Ectodermal cell (in vitro differentiated cells): ENCODE data around the gene KLF12.

ENCODE experiments used
- H3K27ac ChIP-seq: 2 replicates; pipeline ENCODE4 v1.7.0; 2013; ENCODE audit warnings: mild to moderate bottlenecking, low read depth, low read length; ENCODE audit not compliant: insufficient read depth, poor library complexity, severe bottlenecking
- H3K27me3 ChIP-seq: 2 replicates; pipeline ENCODE4 v1.7.0; 2013; ENCODE audit warnings: mild to moderate bottlenecking, low read length; ENCODE audit not compliant: insufficient read depth, control insufficient read depth, poor library complexity, severe bottlenecking
- H3K36me3 ChIP-seq: one replicate; pipeline ENCODE4 v1.7.0; 2013; ENCODE audit warnings: low read length; ENCODE audit not compliant: control insufficient read depth, insufficient read depth
- H3K4me1 ChIP-seq: one replicate; pipeline ENCODE4 v1.7.0; 2013; ENCODE audit warnings: low read length; ENCODE audit not compliant: control insufficient read depth, insufficient read depth
- H3K4me3 ChIP-seq: 2 replicates; pipeline ENCODE4 v1.7.0; 2013; ENCODE audit warnings: low read depth, low read length, control low read depth; ENCODE audit not compliant: insufficient read depth
- H3K9me3 ChIP-seq: 2 replicates; pipeline ENCODE4 v1.7.0; 2013; ENCODE audit warnings: mild to moderate bottlenecking, low read length, moderate library complexity; ENCODE audit not compliant: control insufficient read depth
- WGBS, 2 experiments: methylation state at CpG; one replicate each; pipeline ENCODE4 v1.1.7; 2013; ENCODE audit warnings: missing lambda C conversion rate in 2 of 2; 5-methylcytosine and 5-hydroxymethylcytosine counted together

Gene KLF12

DNA sequence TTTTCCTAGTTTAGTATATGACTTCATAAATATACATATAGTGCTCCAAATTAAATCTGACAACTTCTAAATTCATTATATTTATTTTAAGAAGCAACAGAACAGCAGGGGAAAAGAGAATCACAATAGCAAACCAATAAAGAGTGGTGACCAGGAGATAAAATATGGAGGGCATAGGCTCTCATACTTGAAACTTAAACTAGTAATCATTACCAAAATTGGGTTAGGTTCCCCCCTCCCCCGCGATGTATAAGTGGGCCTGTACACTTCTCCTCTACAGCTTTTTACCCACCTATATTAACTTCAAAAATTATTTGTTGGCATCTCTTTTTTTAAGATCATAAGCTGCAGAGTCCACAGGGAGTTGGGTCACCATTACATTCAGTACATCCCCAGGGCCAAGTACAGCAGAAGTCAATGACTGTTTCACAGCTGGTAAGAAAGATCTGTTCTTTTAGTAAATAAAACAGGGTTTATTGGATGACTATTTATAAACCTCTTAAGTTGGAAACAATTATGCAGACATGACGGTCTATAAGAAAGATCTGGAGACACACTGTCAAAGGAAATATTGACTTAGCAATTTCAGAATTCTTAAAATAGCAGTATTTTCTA, 29.4 kb downstream of the KLF12 start:
- H3K36me3 ChIP-seq, result no peaks in the 10 kb centered on the region
- H3K4me1 ChIP-seq, result no peaks in the 10 kb centered on the region
- no peaks in the 10 kb centered on the region for H3K27me3 ChIP-seq
- H3K4me3 ChIP-seq, result no peak overlapping the region
- 93 to 96% methylated on average over 2 of the region's 3 CpGs for WGBS, 2 experiments
- H3K27ac ChIP-seq, result no peak overlapping the region
- H3K9me3 ChIP-seq, result no peaks in the 10 kb centered on the region

GRCh38 chr13:74103970-74104555, 30.1 kb downstream of the KLF12 start:
- no peaks in the 10 kb centered on the region for H3K4me1 ChIP-seq
- no peak overlapping the region for H3K4me3 ChIP-seq
- WGBS, 2 experiments, result 91 to 100% methylated on average over 3 of the region's 3 CpGs
- H3K27me3 ChIP-seq, result no peaks in the 10 kb centered on the region
- no peaks in the 10 kb centered on the region for H3K36me3 ChIP-seq
- no peaks in the 10 kb centered on the region for H3K9me3 ChIP-seq
- H3K27ac ChIP-seq, result no peak overlapping the region

DNA sequence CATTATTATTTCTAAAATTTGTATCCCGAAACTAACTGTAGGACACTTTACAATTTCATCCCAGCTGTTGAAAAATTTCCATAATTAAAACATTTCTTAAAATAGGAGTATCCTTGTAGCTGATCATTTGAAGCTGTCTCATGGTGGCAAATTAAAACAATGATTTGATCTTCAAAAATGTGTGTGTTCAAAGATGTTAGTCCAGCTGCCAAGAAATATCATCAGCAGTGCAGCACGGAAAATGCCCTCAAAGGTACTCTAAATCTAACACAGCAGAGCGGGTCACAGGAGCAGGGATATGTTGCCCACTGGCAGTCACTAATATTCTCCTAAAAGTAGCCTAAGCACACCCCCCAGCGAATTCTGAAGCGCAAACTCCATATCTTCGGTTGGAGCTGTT, 31.0 kb downstream of the KLF12 start:
- Histone ChIP-seq H3K36me3 (no peaks in the 10 kb centered on the region), H3K9me3 (no peaks in the 10 kb centered on the region), H3K4me3 (no peak overlapping the region), H3K27ac (no peak overlapping the region), H3K4me1 (no peaks in the 10 kb centered on the region), H3K27me3 (no peaks in the 10 kb centered on the region)
- WGBS, 2 experiments, result 92 to 95% methylated on average over 3 to 5 of the region's 6 CpGs

GRCh38 chr13:74102691-74103090, 31.5 kb downstream of the KLF12 start:
- no peak overlapping the region for H3K27ac ChIP-seq
- no peak overlapping the region for H3K4me3 ChIP-seq

GRCh38 chr13:74101436-74101835, 32.8 kb downstream of the KLF12 start:
- Histone ChIP-seq H3K4me3 (no peak overlapping the region), H3K27me3 (no peaks in the 10 kb centered on the region), H3K9me3 (no peaks in the 10 kb centered on the region), H3K36me3 (no peaks in the 10 kb centered on the region), H3K27ac (no peak overlapping the region), H3K4me1 (no peaks in the 10 kb centered on the region)
- WGBS, 2 experiments, result 100% methylated on average over 1 of the region's 1 CpG

More at GRCh38 chr13:74102691-74103090, 31.5 kb downstream of the KLF12 start:
- H3K27me3 ChIP-seq, result no peaks in the 10 kb centered on the region
- H3K9me3 ChIP-seq, result no peaks in the 10 kb centered on the region
- H3K4me1 ChIP-seq, result no peaks in the 10 kb centered on the region
- WGBS, 2 experiments, result 81 to 96% methylated on average over 1 of the region's 1 CpG
- no peaks in the 10 kb centered on the region for H3K36me3 ChIP-seq

DNA sequence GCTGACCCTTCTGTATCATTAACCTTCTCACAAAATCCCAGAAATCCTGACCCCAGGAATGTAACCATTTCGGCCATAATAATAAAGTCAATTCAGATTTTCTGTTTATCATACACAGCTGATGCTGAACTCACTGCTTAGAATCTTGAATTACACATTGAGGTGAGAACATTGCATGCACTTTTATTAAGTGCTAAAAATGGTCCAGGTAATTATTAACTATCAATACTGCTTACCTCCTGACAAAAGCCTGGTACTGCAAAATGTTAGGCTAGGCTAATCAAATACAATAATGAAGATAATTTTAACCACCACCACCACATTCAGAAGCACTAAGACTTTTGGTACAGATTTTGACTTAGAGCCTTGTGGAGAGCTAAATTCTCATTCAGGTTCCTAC, 36.1 kb downstream of the KLF12 start:
- WGBS, 2 experiments, result 87 to 95% methylated on average over 1 of the region's 1 CpG
- Histone ChIP-seq H3K27ac (no peak overlapping the region), H3K36me3 (no peaks in the 10 kb centered on the region), H3K4me3 (no peak overlapping the region), H3K4me1 (no peaks in the 10 kb centered on the region), H3K9me3 (no peaks in the 10 kb centered on the region), H3K27me3 (no peaks in the 10 kb centered on the region)

DNA sequence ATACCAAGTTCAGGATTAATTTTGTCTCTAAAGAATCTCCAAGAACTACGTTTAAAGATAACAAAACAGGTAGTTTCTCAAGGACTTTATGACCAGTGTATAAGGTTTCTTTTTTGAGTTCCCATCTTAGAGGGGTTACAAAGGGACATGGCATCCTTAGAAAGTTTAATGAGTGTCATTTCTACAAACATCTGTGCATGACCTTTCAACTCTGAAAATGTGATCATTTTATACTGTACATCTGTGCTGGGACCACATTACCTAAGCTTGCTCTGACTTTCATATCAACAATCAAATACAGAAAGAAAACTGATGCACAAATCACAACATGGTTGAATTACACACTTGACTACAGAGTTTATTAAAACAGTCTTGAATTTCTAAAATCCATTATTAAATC, 37.1 kb downstream of the KLF12 start:
- H3K9me3 ChIP-seq, result no peaks in the 10 kb centered on the region
- H3K36me3 ChIP-seq, result no peaks in the 10 kb centered on the region
- whole genome bisulfite sequencing, 2 experiments, result 93 to 100% methylated on average over 1 of the region's 1 CpG
- no peaks in the 10 kb centered on the region for H3K4me1 ChIP-seq
- H3K27me3 ChIP-seq, result no peaks in the 10 kb centered on the region
- H3K27ac ChIP-seq, result no peak overlapping the region
- no peak overlapping the region for H3K4me3 ChIP-seq

DNA sequence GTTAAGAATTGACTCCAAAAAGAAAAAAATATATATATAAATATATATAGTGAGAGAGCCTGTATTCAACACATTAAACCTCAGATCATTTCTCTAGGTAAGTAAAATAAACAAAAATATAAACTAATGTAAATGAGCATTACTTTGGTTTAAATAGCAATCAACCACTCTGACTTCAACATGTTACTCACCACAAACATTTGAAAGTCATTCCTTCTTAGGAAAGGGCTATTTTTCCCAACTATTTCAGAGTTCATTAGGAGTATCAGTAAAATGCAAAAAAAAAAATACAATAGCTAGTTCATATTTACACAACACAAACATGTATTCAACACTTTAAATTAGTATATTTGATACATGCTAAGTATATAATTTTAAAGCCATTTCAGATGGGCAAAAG, 40.5 kb downstream of the KLF12 start:
- Histone ChIP-seq H3K9me3 (no peaks in the 10 kb centered on the region), H3K27me3 (no peaks in the 10 kb centered on the region), H3K4me3 (no peak overlapping the region), H3K4me1 (no peaks in the 10 kb centered on the region), H3K36me3 (no peaks in the 10 kb centered on the region), H3K27ac (no peak overlapping the region)

DNA sequence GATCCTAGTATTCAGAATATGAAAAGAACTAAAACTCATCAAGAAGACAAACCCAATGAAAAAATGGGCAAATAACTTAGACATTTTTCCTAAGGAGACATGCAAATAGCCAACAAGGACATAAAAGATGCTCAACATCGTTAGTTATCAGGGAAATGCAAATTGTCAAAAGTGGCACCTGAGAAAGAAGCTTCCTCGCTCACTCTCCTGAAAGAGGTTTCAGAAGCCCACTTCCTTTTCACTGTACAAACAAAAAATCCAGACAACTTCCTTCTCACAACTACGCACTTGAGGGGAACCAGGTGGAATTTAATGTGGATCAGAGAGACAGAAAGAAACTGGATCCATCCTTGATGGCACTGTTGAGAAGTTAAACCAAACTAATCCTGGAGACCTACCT, 41.5 kb downstream of the KLF12 start:
- 96 to 97% methylated on average over 3 of the region's 3 CpGs for WGBS, 2 experiments
- Histone ChIP-seq H3K4me3 (no peak overlapping the region), H3K4me1 (no peaks in the 10 kb centered on the region), H3K27ac (no peak overlapping the region), H3K9me3 (no peaks in the 10 kb centered on the region), H3K27me3 (no peaks in the 10 kb centered on the region), H3K36me3 (no peaks in the 10 kb centered on the region)

DNA sequence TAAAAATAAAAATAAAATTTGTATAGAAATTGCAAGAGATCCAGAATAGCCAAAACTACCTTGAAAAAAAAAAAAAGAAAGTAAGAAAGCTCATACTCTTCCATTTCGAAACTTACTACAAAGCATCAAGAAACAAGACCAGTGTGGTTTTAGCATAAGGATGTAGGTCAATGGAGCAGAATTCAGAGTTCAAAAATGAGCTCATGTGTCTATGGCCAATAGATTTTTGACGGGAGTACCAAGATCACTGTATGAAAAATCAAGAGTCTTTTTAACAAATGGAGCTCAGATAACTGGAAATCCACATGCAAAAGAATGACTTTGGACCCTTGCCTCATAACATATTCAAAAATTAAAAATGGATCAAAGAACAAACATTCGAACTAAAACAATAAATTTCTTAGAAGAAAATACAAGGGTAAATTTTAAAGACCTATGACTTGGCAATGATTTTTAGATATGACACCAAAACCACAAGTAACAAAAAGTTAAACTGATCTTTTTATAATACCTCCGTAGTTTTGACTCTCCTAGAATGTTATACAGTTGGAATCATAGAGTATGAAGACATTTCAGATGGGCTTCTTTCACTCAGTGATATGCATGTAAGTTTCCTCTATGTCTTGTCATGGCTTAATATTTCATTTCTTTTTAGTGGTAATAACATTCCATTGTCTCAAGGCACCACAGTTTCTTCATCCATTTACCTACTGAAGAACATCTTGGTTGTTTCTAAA, 43.2 kb downstream of the KLF12 start:
- Histone ChIP-seq H3K4me3 (no peak overlapping the region), H3K4me1 (no peaks in the 10 kb centered on the region), H3K27ac (no peak overlapping the region), H3K36me3 (no peaks in the 10 kb centered on the region), H3K9me3 (no peaks in the 10 kb centered on the region), H3K27me3 (no peaks in the 10 kb centered on the region)
- 85 to 99% methylated on average over 2 to 4 of the region's 4 CpGs for WGBS, 2 experiments
